Measurements from ENCODE around the gene KHDC4.

KHDC4 gene

GRCh38 chr1:155880950-155881349 lies 53.3 kb downstream of the KHDC4 start:
- POLR2A ChIA-PET, result no interaction called here
- H3K9me3 ChIP-seq (ENCODE audit: control insufficient read depth, insufficient read depth, low read depth, low read length), result no peaks in the 10 kb centered on the region
- H3K4me3 ChIP-seq (ENCODE audit: low read depth, low read length), result no peak overlapping the region
- TF ChIP-seq ZNF214 (tag by site-specific recombination; IDR thresholded peaks at IDR 0.05; ENCODE audit: borderline replicate concordance) (no peak), ZSCAN18 (tag by site-specific recombination; IDR thresholded peaks at IDR 0.05) (no peak), KLF17 (tag by site-specific recombination; IDR thresholded peaks at IDR 0.05) (no peak), ZNF561 (tag by site-specific recombination; IDR thresholded peaks at IDR 0.05; ENCODE audit: borderline replicate concordance) (no peak)
- CTCF ChIA-PET, result no interaction called here
- H3K36me3 ChIP-seq (ENCODE audit: control insufficient read depth in 2 of 2, insufficient read depth in 1 of 2, low read length in 2 of 2), result peaks cover 0 to 11% of the 10 kb centered on the region in 2 experiments; a peak in 1 of 3 replicates
- H3K27ac ChIP-seq (ENCODE audit: extremely low read depth, low read depth, low read length), result no peak overlapping the region
- H3K4me1 ChIP-seq (ENCODE audit: control insufficient read depth, insufficient read depth, low read length), result no peaks in the 10 kb centered on the region

- Histone ChIP-seq H3K27ac (ENCODE audit: extremely low read depth, low read depth, low read length) (no peak overlapping the region), H3K9me3 (ENCODE audit: control insufficient read depth, insufficient read depth, low read depth, low read length) (no peaks in the 10 kb centered on the region), H3K36me3 (ENCODE audit: control insufficient read depth in 2 of 2, insufficient read depth in 1 of 2, low read length in 2 of 2) (peaks cover 0 to 11% of the 10 kb centered on the region in 2 experiments; a peak in 1 of 3 replicates), H3K4me1 (ENCODE audit: control insufficient read depth, insufficient read depth, low read length) (no peaks in the 10 kb centered on the region), H3K4me3 (ENCODE audit: low read depth, low read length) (no peak overlapping the region)
- ChIA-PET POLR2A (no interaction called here), CTCF (no interaction called here)
- no peak for TF ChIP-seq PRDM10 (tag by site-specific recombination; IDR thresholded peaks at IDR 0.05)
Measured at GRCh38 chr1:155880251-155880650, 54.0 kb downstream of the KHDC4 start.

GRCh38 chr1:155877945-155878344 lies 56.3 kb downstream of the KHDC4 start:
- ChIA-PET CTCF (interaction anchor here (0.6 to 0.7 kb wide), 3 partner anchors 17 to 782 kb away, joined by 3 read pairs; no protein-coding TSS in a partner anchor), POLR2A (interaction anchor here (1.1 kb wide), 1 partner anchor 21 kb away, joined by 3 read pairs; the partner anchor contains the start of gene GON4L)
- no peak overlapping the region for H3K27ac ChIP-seq (ENCODE audit: extremely low read depth, low read depth, low read length)
- H3K36me3 ChIP-seq (ENCODE audit: control insufficient read depth in 2 of 2, insufficient read depth in 1 of 2, low read length in 2 of 2), result peaks cover 0 to 11% of the 10 kb centered on the region in 2 experiments; a peak in 1 of 3 replicates
- H3K9me3 ChIP-seq (ENCODE audit: control insufficient read depth, insufficient read depth, low read depth, low read length), result no peaks in the 10 kb centered on the region
- TF ChIP-seq ZNF777 (tag by site-specific recombination; IDR thresholded peaks at IDR 0.05; ENCODE audit: borderline replicate concordance) (no peak), ZNF449 (tag by site-specific recombination; IDR thresholded peaks at IDR 0.05) (no peak), ZNF184 (tag by site-specific recombination; IDR thresholded peaks at IDR 0.05) (no peak), ZBTB7A (tag by site-specific recombination; IDR thresholded peaks at IDR 0.05; ENCODE audit: low read depth) (no peak), PRDM10 (tag by site-specific recombination; IDR thresholded peaks at IDR 0.05) (no peak), ZNF121 (tag by site-specific recombination; IDR thresholded peaks at IDR 0.05) (peak; percentile 91)
- 0 out of 2 replicates have a peak, but pooled peaks cover 2% of the 10 kb centered on the region for H3K4me1 ChIP-seq (ENCODE audit: control insufficient read depth, insufficient read depth, low read length)
- no peak overlapping the region for H3K4me3 ChIP-seq (ENCODE audit: low read depth, low read length)

Data from HEK293 (cell line).